HG03095 (cell line): Measurements from ENCODE around the gene GSTP1.
"Not testable (repeated sequence)": the region's sequence is repeated elsewhere in the genome, so short reads cannot be mapped to it uniquely, and the experiment has no call there.

Source experiments
- ATAC-seq: cut with Tn5 transposase; IDR thresholded peaks from one replicate; pipeline ENCODE4 v1.9.1; 2021; ENCODE audit warnings: moderate library complexity; ENCODE audit not compliant: unreplicated experiment

GSTP1 gene

GRCh38 chr11:67594480-67594879, 10.9 kb downstream of the GSTP1 start:
- no peak for ATAC-seq

- ATAC-seq, result no peak
Observed at GRCh38 chr11:67596753-67597300, 13.2 kb downstream of the GSTP1 start.

- ATAC-seq, result not testable (repeated sequence)
Observed at GRCh38 chr11:67597458-67597857, 13.8 kb downstream of the GSTP1 start.

GRCh38 chr11:67597963-67598362, 14.4 kb downstream of the GSTP1 start:
- not testable (repeated sequence) for ATAC-seq

- no peak for ATAC-seq
Observed at GRCh38 chr11:67599149-67599548, 15.5 kb downstream of the GSTP1 start.

- ATAC-seq, result peak; percentile 76
Observed at GRCh38 chr11:67600324-67601029, 16.9 kb downstream of the GSTP1 start.

- no peak for ATAC-seq
Observed at GRCh38 chr11:67601098-67601497, 17.5 kb downstream of the GSTP1 start.

- ATAC-seq, result not testable (repeated sequence)
Observed at GRCh38 chr11:67604119-67604518, 20.5 kb downstream of the GSTP1 start.

GRCh38 chr11:67604815-67605214, 21.2 kb downstream of the GSTP1 start:
- no peak for ATAC-seq

- ATAC-seq, result no peak
Observed at GRCh38 chr11:67605231-67606011, 21.8 kb downstream of the GSTP1 start.

GRCh38 chr11:67606093-67606491, 22.5 kb downstream of the GSTP1 start:
- ATAC-seq, result no peak

- peak; percentile 92 for ATAC-seq
Observed at GRCh38 chr11:67606492-67607295, 23.1 kb downstream of the GSTP1 start, which contains the start of gene NDUFV1. NDUFV1 (plus strand) TSS chr11:67606936; CDS start chr11:67607005, 69 bp downstream.

- ATAC-seq, result no peak
Observed at GRCh38 chr11:67607507-67607906, 23.9 kb downstream of the GSTP1 start.

GRCh38 chr11:67608486-67608885, 24.9 kb downstream of the GSTP1 start:
- ATAC-seq, result no peak

GRCh38 chr11:67609316-67609715, 25.7 kb downstream of the GSTP1 start:
- no peak for ATAC-seq

- no peak for ATAC-seq
Observed at GRCh38 chr11:67610302-67610868, 26.8 kb downstream of the GSTP1 start.

- ATAC-seq, result no peak
Observed at GRCh38 chr11:67611165-67611564, 27.6 kb downstream of the GSTP1 start.

- ATAC-seq, result no peak
Observed at GRCh38 chr11:67611704-67612587, 28.3 kb downstream of the GSTP1 start.

GRCh38 chr11:67612751-67613150, 29.1 kb downstream of the GSTP1 start:
- no peak for ATAC-seq
